ENCODE data around the gene TSKS. TPM values are rescaled to one million over a fixed set of nuclear protein-coding genes. Genes with fewer than 3 reads are reported as not detected.

Gene TSKS
- total RNA-seq, 2 experiments from 2014 or later, result 1.1 to 1.5 TPM

DNA sequence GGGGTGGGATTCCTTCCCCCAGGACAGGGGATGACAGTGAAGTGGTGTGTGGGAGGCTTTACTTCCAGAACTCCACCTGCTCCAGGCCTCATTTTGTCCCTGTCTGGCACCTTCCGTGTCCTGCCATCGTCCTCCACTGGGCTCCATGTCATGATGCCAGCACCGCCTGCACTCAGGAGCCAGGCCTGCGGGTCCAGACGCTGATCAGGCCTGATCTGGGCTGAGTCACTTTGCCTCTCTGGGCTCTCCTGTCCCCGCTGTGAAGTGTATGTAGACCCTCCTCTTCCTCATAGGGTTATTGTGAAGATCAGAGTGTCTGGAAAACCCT, 40.4 kb upstream of the TSKS start:
- DNase-seq, result no peak
- no peak overlapping the region for H3K27ac Mint-ChIP-seq
- peaks cover 22% of the 10 kb centered on the region for H3K4me1 Mint-ChIP-seq (ENCODE audit: low read depth)
- H3K9me3 Mint-ChIP-seq (ENCODE audit: insufficient read depth), result no peaks in the 10 kb centered on the region
- ATAC-seq, result no peak
- no peak overlapping the region for H3K4me3 Mint-ChIP-seq
- ChIA-PET CTCF (no interaction called here), POLR2A (no interaction called here)
- H3K27me3 Mint-ChIP-seq (ENCODE audit: low read depth), result no peaks in the 10 kb centered on the region
- peaks cover 47% of the 10 kb centered on the region for H3K36me3 Mint-ChIP-seq (ENCODE audit: low read depth)

DNA sequence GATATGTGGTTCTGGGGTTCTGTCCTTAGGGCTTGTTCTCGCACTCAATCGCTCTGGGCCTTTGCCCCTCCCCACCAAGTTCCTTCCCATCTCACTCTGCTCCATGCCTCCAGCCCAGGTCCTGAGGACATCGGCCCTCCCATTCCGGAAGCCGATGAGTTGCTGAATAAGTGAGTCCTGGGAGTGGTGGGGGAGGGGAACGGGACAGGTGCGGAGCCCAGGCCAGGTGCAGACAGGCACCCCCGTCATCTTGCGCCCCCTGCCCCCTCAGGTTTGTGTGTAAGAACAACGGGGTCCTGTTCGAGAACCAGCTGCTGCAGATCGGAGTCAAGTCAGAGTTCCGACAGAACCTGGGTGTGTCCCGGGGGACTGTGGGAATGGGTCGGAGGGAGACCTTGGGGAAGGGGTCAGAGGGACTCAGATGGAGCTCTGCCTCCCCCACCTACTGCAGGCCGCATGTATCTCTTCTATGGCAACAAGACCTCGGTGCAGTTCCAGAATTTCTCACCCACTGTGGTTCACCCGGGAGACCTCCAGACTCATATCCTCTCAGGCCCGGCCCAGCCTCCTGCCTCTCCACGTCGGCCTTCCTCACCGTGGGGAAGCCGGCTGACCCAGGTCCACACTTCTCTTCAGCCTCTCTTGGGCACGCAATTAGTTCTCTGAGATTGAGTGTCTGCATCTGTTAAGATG, 39.9 kb upstream of the TSKS start:
- Mint-ChIP-seq H3K9me3 (ENCODE audit: insufficient read depth) (no peaks in the 10 kb centered on the region), H3K4me1 (ENCODE audit: low read depth) (peaks cover 16% of the 10 kb centered on the region), H3K36me3 (ENCODE audit: low read depth) (peaks cover 45% of the 10 kb centered on the region), H3K4me3 (no peak overlapping the region), H3K27ac (no peak overlapping the region), H3K27me3 (ENCODE audit: low read depth) (no peaks in the 10 kb centered on the region)
- ATAC-seq (no peak), DNase-seq (no peak)
- ChIA-PET CTCF (no interaction called here), POLR2A (no interaction called here)

DNA sequence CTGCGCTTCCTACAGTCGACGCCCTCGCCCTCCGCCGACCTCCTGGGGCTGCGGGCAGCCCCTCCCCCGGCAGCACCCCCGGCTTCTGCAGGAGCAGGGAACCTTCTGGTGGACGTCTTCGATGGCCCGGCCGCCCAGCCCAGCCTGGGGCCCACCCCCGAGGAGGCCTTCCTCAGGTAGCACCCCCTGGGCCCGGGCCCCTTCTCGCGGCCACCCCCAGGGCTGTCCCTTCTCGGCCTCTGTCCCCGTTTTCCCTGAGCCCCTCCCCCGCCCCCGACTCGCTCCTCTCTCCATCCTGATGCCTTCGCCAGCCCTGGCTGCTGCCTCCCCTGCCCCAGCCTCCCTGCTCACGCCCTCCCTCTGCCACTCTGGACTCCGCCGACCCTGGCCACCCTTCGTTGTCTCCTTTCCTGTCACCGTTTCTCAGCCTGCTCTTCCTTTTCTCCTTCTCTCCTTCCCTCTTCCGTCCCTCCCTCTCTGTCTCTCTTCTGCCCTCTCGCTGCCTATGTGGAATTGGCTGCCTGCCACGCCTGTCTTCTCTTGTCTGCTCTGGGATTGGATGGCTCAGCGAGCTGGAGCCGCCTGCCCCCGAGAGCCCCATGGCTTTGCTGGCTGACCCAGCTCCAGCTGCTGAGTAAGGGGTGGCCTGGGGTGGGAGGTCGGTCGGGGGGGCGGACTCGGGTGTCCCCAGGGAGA, 39.0 kb upstream of the TSKS start:
- H3K9me3 Mint-ChIP-seq (ENCODE audit: insufficient read depth), result no peaks in the 10 kb centered on the region
- ATAC-seq, result no peak
- H3K27ac Mint-ChIP-seq, result no peak overlapping the region
- peaks cover 8% of the 10 kb centered on the region for H3K4me1 Mint-ChIP-seq (ENCODE audit: low read depth)
- ChIA-PET POLR2A (no interaction called here), CTCF (no interaction called here)
- H3K27me3 Mint-ChIP-seq (ENCODE audit: low read depth), result no peaks in the 10 kb centered on the region
- H3K36me3 Mint-ChIP-seq (ENCODE audit: low read depth), result peaks cover 40% of the 10 kb centered on the region
- no peak for DNase-seq
- H3K4me3 Mint-ChIP-seq, result no peak overlapping the region

DNA sequence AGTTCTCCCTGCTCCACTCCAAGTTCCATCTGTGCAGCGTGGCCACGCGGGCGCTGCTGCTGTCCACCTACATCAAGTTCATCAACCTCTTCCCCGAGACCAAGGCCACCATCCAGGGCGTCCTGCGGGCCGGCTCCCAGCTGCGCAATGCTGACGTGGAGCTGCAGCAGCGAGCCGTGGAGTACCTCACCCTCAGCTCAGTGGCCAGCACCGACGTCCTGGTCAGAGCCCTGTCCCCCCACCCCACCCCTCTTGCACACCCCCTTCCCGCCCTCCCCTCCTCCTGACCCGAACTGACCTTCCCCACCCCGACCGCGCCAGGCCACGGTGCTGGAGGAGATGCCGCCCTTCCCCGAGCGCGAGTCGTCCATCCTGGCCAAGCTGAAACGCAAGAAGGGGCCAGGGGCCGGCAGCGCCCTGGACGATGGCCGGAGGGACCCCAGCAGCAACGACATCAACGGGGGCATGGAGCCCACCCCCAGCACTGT, 38.3 kb upstream of the TSKS start:
- no peak overlapping the region for H3K27ac Mint-ChIP-seq
- no peak overlapping the region for H3K4me3 Mint-ChIP-seq
- H3K27me3 Mint-ChIP-seq (ENCODE audit: low read depth), result no peaks in the 10 kb centered on the region
- DNase-seq, result no peak
- H3K9me3 Mint-ChIP-seq (ENCODE audit: insufficient read depth), result no peaks in the 10 kb centered on the region
- ChIA-PET POLR2A (no interaction called here), CTCF (no interaction called here)
- ATAC-seq, result no peak
- peaks cover 5% of the 10 kb centered on the region for H3K4me1 Mint-ChIP-seq (ENCODE audit: low read depth)
- H3K36me3 Mint-ChIP-seq (ENCODE audit: low read depth), result peaks cover 40% of the 10 kb centered on the region

DNA sequence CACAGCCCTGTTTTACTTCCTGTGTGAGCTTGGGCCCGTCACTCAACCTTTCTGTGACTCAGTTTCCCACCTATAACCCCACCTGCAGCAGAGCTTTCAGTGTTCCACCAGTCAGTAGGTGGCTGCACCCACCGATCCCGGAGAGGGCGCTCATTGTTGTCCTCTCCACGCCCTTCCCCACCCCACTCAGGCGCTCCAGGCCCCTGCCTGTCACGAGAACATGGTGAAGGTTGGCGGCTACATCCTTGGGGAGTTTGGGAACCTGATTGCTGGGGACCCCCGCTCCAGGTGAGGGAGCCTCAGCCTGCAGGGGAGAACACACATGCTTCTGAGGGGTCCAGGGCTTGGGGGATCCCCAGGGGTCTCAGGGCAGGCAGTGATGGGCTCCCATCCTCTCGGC, 37.7 kb upstream of the TSKS start:
- Mint-ChIP-seq H3K27me3 (ENCODE audit: low read depth) (no peaks in the 10 kb centered on the region), H3K4me3 (no peak overlapping the region), H3K9me3 (ENCODE audit: insufficient read depth) (no peaks in the 10 kb centered on the region), H3K4me1 (ENCODE audit: low read depth) (no peaks in the 10 kb centered on the region), H3K36me3 (ENCODE audit: low read depth) (peaks cover 42% of the 10 kb centered on the region), H3K27ac (no peak overlapping the region)
- no peak for DNase-seq
- CTCF ChIA-PET, result no interaction called here
- no peak for ATAC-seq
- POLR2A ChIA-PET, result no interaction called here

DNA sequence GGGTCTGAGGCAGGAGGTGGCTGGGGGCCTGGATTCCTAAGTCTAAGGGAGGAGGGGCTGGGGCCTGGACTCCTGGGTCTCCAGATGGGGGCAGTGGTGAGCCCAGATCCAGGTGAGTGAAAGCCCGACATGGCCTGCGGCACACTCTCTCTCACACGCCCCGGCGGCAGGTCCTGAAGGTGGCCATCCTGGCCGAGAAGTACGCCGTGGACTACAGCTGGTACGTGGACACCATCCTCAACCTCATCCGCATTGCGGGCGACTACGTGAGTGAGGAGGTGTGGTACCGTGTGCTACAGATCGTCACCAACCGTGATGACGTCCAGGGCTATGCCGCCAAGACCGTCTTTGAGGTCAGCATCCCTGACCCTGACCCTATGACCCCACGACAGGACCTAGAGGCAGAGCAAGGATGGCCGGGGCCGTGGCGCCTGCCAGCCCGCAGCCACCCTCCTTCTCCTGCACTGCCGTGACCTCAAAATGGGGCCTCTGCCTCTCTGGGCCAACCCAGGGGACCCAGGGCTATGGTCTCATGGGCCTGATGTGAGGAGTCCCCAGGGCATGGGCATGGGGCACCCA, 36.8 kb upstream of the TSKS start:
- DNase-seq (no peak), ATAC-seq (no peak)
- ChIA-PET CTCF (no interaction called here), POLR2A (no interaction called here)
- Mint-ChIP-seq H3K27ac (no peak overlapping the region), H3K9me3 (ENCODE audit: insufficient read depth) (no peaks in the 10 kb centered on the region), H3K4me3 (no peak overlapping the region), H3K4me1 (ENCODE audit: low read depth) (no peaks in the 10 kb centered on the region), H3K36me3 (ENCODE audit: low read depth) (peaks cover 49% of the 10 kb centered on the region), H3K27me3 (ENCODE audit: low read depth) (no peaks in the 10 kb centered on the region)

DNA sequence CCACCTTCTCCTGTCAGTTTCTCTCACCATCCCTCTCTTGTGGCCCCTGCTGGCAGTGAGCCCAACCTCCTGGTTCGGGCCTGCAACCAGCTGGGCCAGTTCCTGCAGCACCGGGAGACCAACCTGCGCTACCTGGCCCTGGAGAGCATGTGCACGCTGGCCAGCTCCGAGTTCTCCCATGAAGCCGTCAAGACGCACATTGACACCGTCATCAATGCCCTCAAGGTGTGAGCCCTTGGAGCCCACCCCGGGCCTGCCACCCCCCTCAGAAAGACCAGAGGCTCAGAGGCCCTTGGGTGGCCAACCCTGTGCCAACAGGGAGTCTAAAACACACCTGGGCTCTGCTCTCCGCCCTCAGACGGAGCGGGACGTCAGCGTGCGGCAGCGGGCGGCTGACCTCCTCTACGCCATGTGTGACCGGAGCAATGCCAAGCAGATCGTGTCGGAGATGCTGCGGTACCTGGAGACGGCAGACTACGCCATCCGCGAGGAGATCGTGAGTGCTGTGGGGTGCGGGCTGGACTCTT, 36.2 kb upstream of the TSKS start:
- ChIA-PET CTCF (no interaction called here), POLR2A (interaction anchor here (1.1 kb wide), 1 partner anchor 10 kb away, joined by 3 read pairs; no protein-coding TSS in a partner anchor)
- H3K9me3 Mint-ChIP-seq (ENCODE audit: insufficient read depth), result no peaks in the 10 kb centered on the region
- H3K36me3 Mint-ChIP-seq (ENCODE audit: low read depth), result peaks cover 52% of the 10 kb centered on the region
- ATAC-seq, result no peak
- no peak overlapping the region for H3K4me3 Mint-ChIP-seq
- no peak overlapping the region for H3K27ac Mint-ChIP-seq
- H3K4me1 Mint-ChIP-seq (ENCODE audit: low read depth), result no peaks in the 10 kb centered on the region
- no peak for DNase-seq
- H3K27me3 Mint-ChIP-seq (ENCODE audit: low read depth), result no peaks in the 10 kb centered on the region

DNA sequence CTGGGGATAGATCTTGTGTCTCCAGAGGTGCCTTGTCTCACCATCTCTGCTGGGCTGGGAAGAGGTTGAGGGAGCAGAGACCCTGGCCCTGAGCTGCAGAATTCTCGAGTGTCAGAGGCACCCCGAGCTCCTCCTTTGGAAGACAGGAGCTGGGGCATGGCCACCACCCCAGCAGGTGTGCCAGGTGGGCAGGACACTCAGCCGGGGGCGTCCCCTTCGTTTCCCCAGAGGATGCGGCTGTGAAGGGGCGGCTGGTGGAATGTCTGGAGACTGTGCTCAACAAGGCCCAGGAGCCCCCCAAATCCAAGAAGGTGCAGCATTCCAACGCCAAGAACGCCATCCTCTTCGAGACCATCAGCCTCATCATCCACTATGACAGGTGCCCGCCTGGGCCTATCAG, 35.5 kb upstream of the TSKS start:
- DNase-seq (no peak), ATAC-seq (no peak)
- Mint-ChIP-seq H3K4me3 (no peak overlapping the region), H3K27me3 (ENCODE audit: low read depth) (no peaks in the 10 kb centered on the region), H3K27ac (no peak overlapping the region), H3K36me3 (ENCODE audit: low read depth) (peaks cover 52% of the 10 kb centered on the region), H3K9me3 (ENCODE audit: insufficient read depth) (no peaks in the 10 kb centered on the region), H3K4me1 (ENCODE audit: low read depth) (no peaks in the 10 kb centered on the region)
- CTCF ChIA-PET, result interaction anchor here (0.8 kb wide), 1 partner anchor 9 kb away, joined by 3 read pairs; no protein-coding TSS in a partner anchor
- POLR2A ChIA-PET, result interaction anchor here (1.1 kb wide), 1 partner anchor 11 kb away, joined by 3 read pairs; no protein-coding TSS in a partner anchor

DNA sequence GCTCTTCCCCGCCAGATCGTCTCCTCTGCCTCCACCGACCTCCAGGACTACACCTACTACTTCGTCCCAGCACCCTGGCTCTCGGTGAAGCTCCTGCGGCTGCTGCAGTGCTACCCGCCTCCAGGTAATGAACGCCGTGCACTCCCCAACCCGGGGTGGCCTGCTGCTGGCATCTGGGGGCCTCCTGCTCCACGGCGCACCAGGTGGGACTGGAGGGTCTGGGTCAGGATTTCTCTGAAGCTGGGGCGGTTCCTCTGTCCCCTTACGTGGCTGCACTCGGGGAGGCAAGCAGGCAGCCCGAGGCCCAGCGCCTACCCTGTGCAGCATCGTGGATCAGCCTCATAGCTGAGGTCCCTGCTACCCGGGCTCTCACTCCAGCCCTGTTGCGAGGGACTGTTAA, 32.5 kb upstream of the TSKS start:
- H3K4me1 Mint-ChIP-seq (ENCODE audit: low read depth), result no peaks in the 10 kb centered on the region
- H3K4me3 Mint-ChIP-seq, result no peak overlapping the region

DNA sequence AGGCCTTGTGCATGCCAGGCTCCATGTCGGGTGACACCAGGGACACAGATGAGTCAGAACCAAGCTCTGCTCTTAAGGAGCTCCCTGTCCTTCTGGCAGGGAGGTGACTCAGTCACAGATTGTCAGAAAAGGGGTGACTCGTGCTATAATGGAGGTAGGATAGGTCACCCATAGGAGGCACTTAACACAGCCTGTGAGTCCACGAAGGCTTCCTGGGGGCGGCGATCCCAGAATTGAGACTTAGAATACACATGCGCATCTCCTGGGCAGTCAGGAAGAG, 30.4 kb upstream of the TSKS start:
- CTCF ChIA-PET, result no interaction called here
- ATAC-seq, result no peak
- peaks cover 42% of the 10 kb centered on the region for H3K36me3 Mint-ChIP-seq (ENCODE audit: low read depth)
- H3K27ac Mint-ChIP-seq, result no peak overlapping the region
- POLR2A ChIA-PET, result no interaction called here
- no peaks in the 10 kb centered on the region for H3K27me3 Mint-ChIP-seq (ENCODE audit: low read depth)
- DNase-seq, result no peak
- H3K9me3 Mint-ChIP-seq (ENCODE audit: insufficient read depth), result no peaks in the 10 kb centered on the region
- H3K4me3 Mint-ChIP-seq, result no peak overlapping the region
- H3K4me1 Mint-ChIP-seq (ENCODE audit: low read depth), result no peaks in the 10 kb centered on the region

More for the DNA sequence above, 32.5 kb upstream of the TSKS start:
- peaks cover 50% of the 10 kb centered on the region for H3K36me3 Mint-ChIP-seq (ENCODE audit: low read depth)
- POLR2A ChIA-PET, result interaction anchor here (0.8 kb wide), 2 partner anchors 28 to 238 kb away, joined by 3 read pairs; no protein-coding TSS in a partner anchor
- no peak for DNase-seq
- ATAC-seq, result no peak
- no peak overlapping the region for H3K27ac Mint-ChIP-seq
- CTCF ChIA-PET, result no interaction called here
- no peaks in the 10 kb centered on the region for H3K9me3 Mint-ChIP-seq (ENCODE audit: insufficient read depth)
- H3K27me3 Mint-ChIP-seq (ENCODE audit: low read depth), result no peaks in the 10 kb centered on the region

DNA sequence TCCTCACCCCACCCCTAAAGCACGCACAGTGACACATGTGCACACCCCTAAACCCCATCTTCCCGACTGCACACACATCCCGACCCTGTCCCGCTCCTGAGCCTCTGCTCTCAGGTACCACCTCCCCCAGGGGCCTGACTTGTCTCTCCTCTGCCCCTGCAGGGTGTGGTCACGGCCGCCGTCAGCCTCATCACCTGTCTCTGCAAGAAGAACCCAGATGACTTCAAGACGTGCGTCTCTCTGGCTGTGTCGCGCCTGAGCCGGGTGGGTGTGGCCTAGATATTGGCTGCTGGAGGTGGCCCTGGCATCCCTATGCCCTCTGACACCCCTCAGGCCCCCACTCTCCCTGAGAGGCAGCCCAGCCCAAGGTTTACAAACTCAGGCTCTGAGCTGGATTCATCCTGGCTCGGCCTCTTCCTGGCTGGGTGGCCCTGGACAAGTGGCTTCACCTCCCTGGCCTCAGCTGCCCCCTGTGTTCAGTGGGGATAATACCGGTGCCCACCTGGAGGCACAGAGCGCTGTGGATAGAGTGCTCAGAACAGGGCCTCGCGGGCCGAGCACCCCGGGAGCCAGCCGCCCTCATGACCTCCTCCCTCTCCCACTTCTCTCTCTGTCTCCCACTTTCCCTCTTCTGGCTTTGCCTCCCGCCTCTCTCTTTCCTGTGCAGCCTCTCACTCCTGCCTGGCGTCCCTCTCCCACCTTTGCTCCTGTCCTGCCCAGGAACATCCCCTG, 29.9 kb upstream of the TSKS start:
- CTCF ChIA-PET, result no interaction called here
- ATAC-seq (no peak), DNase-seq (no peak)
- POLR2A ChIA-PET, result no interaction called here
- H3K4me1 Mint-ChIP-seq (ENCODE audit: low read depth), result no peaks in the 10 kb centered on the region
- no peaks in the 10 kb centered on the region for H3K9me3 Mint-ChIP-seq (ENCODE audit: insufficient read depth)
- H3K27ac Mint-ChIP-seq, result no peak overlapping the region
- H3K4me3 Mint-ChIP-seq, result no peak overlapping the region
- H3K36me3 Mint-ChIP-seq (ENCODE audit: low read depth), result peaks cover 46% of the 10 kb centered on the region
- no peaks in the 10 kb centered on the region for H3K27me3 Mint-ChIP-seq (ENCODE audit: low read depth)
